Panc1 (cell line): Measurements from ENCODE around the gene BTBD3. TPM values are rescaled to one million over a fixed set of nuclear protein-coding genes. Genes with fewer than 3 reads are reported as not detected.

Source experiments
- ATAC-seq: fragments of 200-7000 bp; cut with Tn5 transposase; 2 replicates; pipeline ENCODE4 v1.9.1; 2020; ENCODE audit warnings: mild to moderate bottlenecking, moderate library complexity
- BruUV-seq: library from RNA; stranded (reverse); fragments of 400-500 nt; replicated peaks from 2 replicates; lab custom pipeline; 2021; lab: Mats Ljungman, UMichigan
- CTCF ChIA-PET: fragments of 300-600 bp; sonication (Branson Sonifier 250); formaldehyde crosslinking; loops from one replicate; lab custom pipeline; 2022; ENCODE audit warnings: antibody characterized with exemption; lab: Charles Lee
- POLR2A ChIA-PET: fragments of 300-600 bp; sonication (Branson Sonifier 250); formaldehyde crosslinking; loops from one replicate; lab custom pipeline; 2022; ENCODE audit warnings: antibody characterized with exemption; lab: Charles Lee
- DNase-seq: peaks from one replicate; pipeline ENCODE4 v3.0.0-alpha.2; 2010; ENCODE audit warnings: low read depth, low spot score
- H3K27ac ChIP-seq: 2 replicates; pipeline ENCODE4 v1.5.1; 2011; ENCODE audit warnings: mild to moderate bottlenecking, low read length, inconsistent platforms
- H3K27me3 ChIP-seq: fragments of 200-500 bp; sonication (Bioruptor generic); 2 replicates; pipeline ENCODE4 v1.6.0; 2014; ENCODE audit warnings: low read length, inconsistent platforms; ENCODE audit not compliant: control insufficient read depth, insufficient read depth
- H3K36me3 ChIP-seq: fragments of 200-500 bp; sonication (Bioruptor generic); 2 replicates; pipeline ENCODE4 v1.5.1; 2014; ENCODE audit warnings: inconsistent platforms, mild to moderate bottlenecking, low read length, moderate library complexity; ENCODE audit not compliant: control insufficient read depth, insufficient read depth
- H3K4me1 ChIP-seq: 2 replicates; pipeline ENCODE4 v1.5.1; 2011; ENCODE audit warnings: inconsistent platforms, mild to moderate bottlenecking, low read length, moderate library complexity; ENCODE audit not compliant: control insufficient read depth, insufficient read depth
- H3K4me3 ChIP-seq, 2 experiments: 2 replicates each; pipeline ENCODE4 v1.5.1; 2011 to 2012; ENCODE audit warnings: low read depth in 2 of 2, low read length in 2 of 2, mild to moderate bottlenecking in 2 of 2, inconsistent platforms in 1 of 2, moderate library complexity in 1 of 2
- H3K9me3 ChIP-seq: fragments of 200-500 bp; sonication (Bioruptor generic); 2 replicates; pipeline ENCODE4 v1.5.1; 2014; ENCODE audit warnings: low read depth, mild to moderate bottlenecking, inconsistent platforms, low read length, moderate library complexity; ENCODE audit not compliant: control insufficient read depth, insufficient read depth
- POLR2AphosphoS5 ChIP-seq: IDR thresholded peaks from 2 replicates; pipeline ENCODE4 v1.6.1; 2012; ENCODE audit warnings: mild to moderate bottlenecking, low read depth, low read length, moderate library complexity
- REST ChIP-seq, 2 experiments: IDR thresholded peaks; 2 replicates each; pipeline ENCODE4 v1.6.1; 2011 to 2012; ENCODE audit warnings: low read depth in 2 of 2, control low read depth in 1 of 2, low read length in 1 of 2, mild to moderate bottlenecking in 1 of 2, moderate library complexity in 1 of 2; ENCODE audit not compliant: insufficient read depth in 1 of 2
- SIN3A ChIP-seq: IDR thresholded peaks from 2 replicates; pipeline ENCODE4 v1.6.1; 2012; ENCODE audit warnings: low read depth, mild to moderate bottlenecking, low read length, moderate library complexity, borderline replicate concordance; ENCODE audit not compliant: insufficient read depth
- TCF7L2 ChIP-seq: IDR thresholded peaks from 2 replicates; pipeline ENCODE4 v1.6.1; 2011; ENCODE audit warnings: mild to moderate bottlenecking, low read depth, low read length, inconsistent platforms
- in situ Hi-C: cut with HindIII; loops from 2 replicates; pipeline ENCODE4 v1.10.0; 2016; ENCODE audit warnings: low sequenced_read_pairs, low pct_unique_long_range_greater_than_20kb
- intact Hi-C: fragments of 100-400 bp; cut with micrococcal nuclease; formaldehyde crosslinking; loops from one replicate; pipeline ENCODE4 v1.10.0; 2022; ENCODE audit not compliant: unreplicated experiment
- total RNA-seq: library from RNA; stranded (reverse); gene quantifications from one replicate; pipeline ENCODE4 v1.2.1, GENCODE V29; 2021; ENCODE audit not compliant: unreplicated experiment
- TF ChIP-seq, protein P1 (sequence below): fragments of 450-650 bp; IDR thresholded peaks from 2 replicates; pipeline ENCODE4 v1.5.1; 2017; ENCODE audit warnings: mild to moderate bottlenecking

The BTBD3 gene
- total RNA-seq, 1 experiment from 2014 or later: 27.6 TPM

DNA sequence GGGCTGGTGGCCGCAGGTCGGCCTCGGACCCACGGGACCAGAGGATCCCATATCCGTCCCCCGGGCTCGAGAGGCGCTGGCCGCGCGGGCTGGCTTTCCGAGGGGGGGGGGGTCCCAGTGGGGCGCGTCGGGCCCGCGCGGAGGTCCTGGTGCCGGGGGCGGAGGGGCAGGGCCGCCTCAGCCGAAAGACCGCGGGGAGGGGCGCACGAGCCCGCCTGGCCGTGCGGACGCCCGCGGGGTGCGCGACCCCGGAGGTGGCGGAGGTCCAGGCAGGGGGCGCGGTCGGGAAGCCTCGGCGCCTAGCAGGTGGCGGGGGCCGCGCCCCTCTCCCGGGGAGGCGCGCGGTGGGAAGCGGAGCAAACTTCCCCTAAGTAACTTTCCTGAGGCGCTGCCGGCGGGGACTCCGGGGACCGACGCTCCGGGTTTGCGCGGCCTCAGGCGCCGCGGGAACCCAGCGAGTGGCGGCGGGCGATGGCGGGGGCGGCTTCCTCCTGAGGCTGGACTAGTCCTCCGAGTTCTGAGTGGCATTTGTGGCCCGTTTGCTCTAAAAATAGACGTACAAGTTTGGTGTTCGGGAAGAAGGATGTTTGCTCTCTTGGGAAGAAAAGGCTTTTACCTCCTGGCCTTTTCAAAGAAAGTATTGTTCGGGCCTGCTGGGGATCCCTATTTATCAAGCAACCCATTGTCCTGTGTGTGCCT lies 26.5 kb upstream of the BTBD3 start:
- Histone ChIP-seq H3K27me3 (peaks cover 5% of the 10 kb centered on the region; the same call in 1 of the 2 replicates), H3K9me3 (no peaks in the 10 kb centered on the region), H3K4me3 (peak overlapping the region; percentile 66 to 80), H3K36me3 (peaks cover 4% of the 10 kb centered on the region; the same call in 1 of the 2 replicates), H3K27ac (peak overlapping the region; percentile 95), H3K4me1 (peaks cover 19% of the 10 kb centered on the region)
- CTCF ChIA-PET: interaction anchor here (0.6 kb wide), 1 partner anchor 1215 kb away, joined by 11 read pairs; no protein-coding TSS in a partner anchor
- no TSS peak for BruUV-seq
- DNase-seq (no peak), ATAC-seq (peak; percentile 72)
- in situ Hi-C loops: no loop called here
- TF ChIP-seq POLR2AphosphoS5 (no peak), SIN3A (peak; percentile 81; the same call in 1 of the 2 replicates)
- intact Hi-C loops: no loop called here
- POLR2A ChIA-PET: no interaction called here

GRCh38 chr20:11891776-11892545 lies 25.7 kb upstream of the BTBD3 start:
- ChIA-PET CTCF (interaction anchor here (0.6 kb wide), 1 partner anchor 1216 kb away, joined by 11 read pairs; no protein-coding TSS in a partner anchor), POLR2A (no interaction called here)
- TF ChIP-seq SIN3A (0 out of 2 replicates have a peak, but pooled peaks have one; percentile 48), REST (IDR thresholded peaks at IDR 0.05; ENCODE audit: insufficient read depth in 1 of 2, low read depth in 2 of 2, low read length in 1 of 2) (no peak), POLR2AphosphoS5 (no peak), TCF7L2 (no peak)
- TF ChIP-seq, protein P1, sequence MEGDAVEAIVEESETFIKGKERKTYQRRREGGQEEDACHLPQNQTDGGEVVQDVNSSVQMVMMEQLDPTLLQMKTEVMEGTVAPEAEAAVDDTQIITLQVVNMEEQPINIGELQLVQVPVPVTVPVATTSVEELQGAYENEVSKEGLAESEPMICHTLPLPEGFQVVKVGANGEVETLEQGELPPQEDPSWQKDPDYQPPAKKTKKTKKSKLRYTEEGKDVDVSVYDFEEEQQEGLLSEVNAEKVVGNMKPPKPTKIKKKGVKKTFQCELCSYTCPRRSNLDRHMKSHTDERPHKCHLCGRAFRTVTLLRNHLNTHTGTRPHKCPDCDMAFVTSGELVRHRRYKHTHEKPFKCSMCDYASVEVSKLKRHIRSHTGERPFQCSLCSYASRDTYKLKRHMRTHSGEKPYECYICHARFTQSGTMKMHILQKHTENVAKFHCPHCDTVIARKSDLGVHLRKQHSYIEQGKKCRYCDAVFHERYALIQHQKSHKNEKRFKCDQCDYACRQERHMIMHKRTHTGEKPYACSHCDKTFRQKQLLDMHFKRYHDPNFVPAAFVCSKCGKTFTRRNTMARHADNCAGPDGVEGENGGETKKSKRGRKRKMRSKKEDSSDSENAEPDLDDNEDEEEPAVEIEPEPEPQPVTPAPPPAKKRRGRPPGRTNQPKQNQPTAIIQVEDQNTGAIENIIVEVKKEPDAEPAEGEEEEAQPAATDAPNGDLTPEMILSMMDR: no peak
- intact Hi-C loops: no loop called here
- peaks cover 5% of the 10 kb centered on the region; the same call in 1 of the 2 replicates for H3K27me3 ChIP-seq
- BruUV-seq: TSS peak; percentile 73
- peaks cover 19% of the 10 kb centered on the region for H3K4me1 ChIP-seq
- no peaks in the 10 kb centered on the region for H3K9me3 ChIP-seq
- H3K4me3 ChIP-seq: peak overlapping the region; percentile 66 to 80
- peaks cover 4% of the 10 kb centered on the region; the same call in 1 of the 2 replicates for H3K36me3 ChIP-seq
- DNase-seq (no peak), ATAC-seq (peak; percentile 70)
- peak overlapping the region; percentile 95 for H3K27ac ChIP-seq
- in situ Hi-C loops: no loop called here
